HUES64 (cell line): ENCODE measurements around the gene NELFCD.

Experiments
- H3K27ac ChIP-seq: 2 replicates; pipeline ENCODE4 v1.7.0; 2013; ENCODE audit warnings: low read depth, low read length, inconsistent platforms
- H3K27me3 ChIP-seq: 2 replicates; pipeline ENCODE4 v1.6.1; 2013; ENCODE audit warnings: mild to moderate bottlenecking, low read length; ENCODE audit not compliant: insufficient read depth
- H3K36me3 ChIP-seq: 2 replicates; pipeline ENCODE4 v1.6.1; 2013; ENCODE audit warnings: mild to moderate bottlenecking, low read length; ENCODE audit not compliant: insufficient read depth
- H3K4me1 ChIP-seq: 2 replicates; pipeline ENCODE4 v1.6.1; 2013; ENCODE audit warnings: mild to moderate bottlenecking, low read length, moderate library complexity; ENCODE audit not compliant: insufficient read depth
- H3K4me3 ChIP-seq: 2 replicates; pipeline ENCODE4 v1.5.1; 2013; ENCODE audit warnings: mild to moderate bottlenecking, low read length, moderate library complexity
- H3K9ac ChIP-seq: 2 replicates; pipeline ENCODE4 v1.6.1; 2013; ENCODE audit warnings: mild to moderate bottlenecking, low read depth, low read length
- H3K9me3 ChIP-seq: 2 replicates; pipeline ENCODE4 v1.6.1; 2013; ENCODE audit warnings: low read depth, low read length; ENCODE audit not compliant: insufficient read depth
- WGBS: fragments of 150-250, 120-280 bp; methylation state at CpG from one replicate; pipeline ENCODE4 v1.1.7; 2013; ENCODE audit warnings: missing lambda C conversion rate; 5-methylcytosine and 5-hydroxymethylcytosine counted together

The NELFCD gene

GRCh38 chr20:59022754-59023153 is 41.7 kb downstream of the NELFCD start:
- H3K9ac ChIP-seq = no peak overlapping the region
- H3K4me3 ChIP-seq = no peak overlapping the region
- H3K36me3 ChIP-seq = peaks cover 51% of the 10 kb centered on the region
- no peaks in the 10 kb centered on the region for H3K9me3 ChIP-seq
- 96% methylated on average over 15 of the region's 15 CpGs for WGBS
- H3K27me3 ChIP-seq = peaks cover 23% of the 10 kb centered on the region
- H3K27ac ChIP-seq = no peak overlapping the region
- peaks cover 12% of the 10 kb centered on the region; the same call in 1 of the 2 replicates for H3K4me1 ChIP-seq

- peaks cover 31% of the 10 kb centered on the region for H3K27me3 ChIP-seq
- WGBS = 94% methylated on average over 13 of the region's 13 CpGs
- no peaks in the 10 kb centered on the region for H3K9me3 ChIP-seq
- no peak overlapping the region for H3K9ac ChIP-seq
- H3K27ac ChIP-seq = no peak overlapping the region
- no peak overlapping the region for H3K4me3 ChIP-seq
- H3K4me1 ChIP-seq = peaks cover 12% of the 10 kb centered on the region; the same call in 1 of the 2 replicates
- peaks cover 60% of the 10 kb centered on the region for H3K36me3 ChIP-seq
Observed at GRCh38 chr20:59023616-59024015, 42.6 kb downstream of the NELFCD start.

GRCh38 chr20:59024111-59024530 is 43.1 kb downstream of the NELFCD start:
- WGBS = 97% methylated on average over 24 of the region's 24 CpGs
- H3K9me3 ChIP-seq = no peaks in the 10 kb centered on the region

GRCh38 chr20:59025086-59025485 is 44.0 kb downstream of the NELFCD start:
- Histone ChIP-seq H3K36me3 (peaks cover 74% of the 10 kb centered on the region), H3K9ac (no peak overlapping the region), H3K27me3 (peaks cover 46% of the 10 kb centered on the region), H3K4me1 (peaks cover 21% of the 10 kb centered on the region), H3K9me3 (no peaks in the 10 kb centered on the region), H3K4me3 (no peak overlapping the region), H3K27ac (no peak overlapping the region)
- WGBS = 89% methylated on average over 2 of the region's 2 CpGs

More at GRCh38 chr20:59024111-59024530, 43.1 kb downstream of the NELFCD start:
- H3K4me1 ChIP-seq = peaks cover 17% of the 10 kb centered on the region
- no peak overlapping the region for H3K4me3 ChIP-seq
- peaks cover 36% of the 10 kb centered on the region for H3K27me3 ChIP-seq
- no peak overlapping the region for H3K27ac ChIP-seq
- peaks cover 65% of the 10 kb centered on the region for H3K36me3 ChIP-seq
- H3K9ac ChIP-seq = no peak overlapping the region

- Histone ChIP-seq H3K4me1 (peaks cover 21% of the 10 kb centered on the region), H3K36me3 (peaks cover 79% of the 10 kb centered on the region), H3K27me3 (peaks cover 50% of the 10 kb centered on the region), H3K4me3 (no peak overlapping the region), H3K27ac (no peak overlapping the region), H3K9ac (no peak overlapping the region), H3K9me3 (no peaks in the 10 kb centered on the region)
- 64% methylated on average over 4 of the region's 4 CpGs for WGBS
Observed at GRCh38 chr20:59025511-59025910, 44.5 kb downstream of the NELFCD start.

- WGBS = 77% methylated on average over 5 of the region's 5 CpGs
- Histone ChIP-seq H3K27me3 (peaks cover 64% of the 10 kb centered on the region), H3K27ac (no peak overlapping the region)
Observed at GRCh38 chr20:59026904-59027740, 46.1 kb downstream of the NELFCD start.

GRCh38 chr20:59027741-59028320 is 46.8 kb downstream of the NELFCD start:
- Histone ChIP-seq H3K36me3 (peaks cover 78% of the 10 kb centered on the region), H3K4me3 (no peak overlapping the region), H3K9me3 (no peaks in the 10 kb centered on the region), H3K27ac (no peak overlapping the region), H3K9ac (no peak overlapping the region), H3K4me1 (peaks cover 23% of the 10 kb centered on the region), H3K27me3 (peaks cover 64% of the 10 kb centered on the region)
- 82% methylated on average over 8 of the region's 8 CpGs for WGBS

More at GRCh38 chr20:59026904-59027740, 46.1 kb downstream of the NELFCD start:
- H3K4me1 ChIP-seq = peaks cover 23% of the 10 kb centered on the region
- H3K9me3 ChIP-seq = no peaks in the 10 kb centered on the region
- no peak overlapping the region for H3K9ac ChIP-seq
- no peak overlapping the region for H3K4me3 ChIP-seq
- peaks cover 85% of the 10 kb centered on the region for H3K36me3 ChIP-seq

- H3K27ac ChIP-seq = no peak overlapping the region
- H3K4me3 ChIP-seq = no peak overlapping the region
- no peak overlapping the region for H3K9ac ChIP-seq
- H3K27me3 ChIP-seq = peaks cover 64% of the 10 kb centered on the region
- H3K9me3 ChIP-seq = no peaks in the 10 kb centered on the region
- H3K4me1 ChIP-seq = peaks cover 23% of the 10 kb centered on the region
- 34% methylated on average over 2 of the region's 2 CpGs for WGBS
- H3K36me3 ChIP-seq = peaks cover 72% of the 10 kb centered on the region
Observed at GRCh38 chr20:59028812-59029211, 47.8 kb downstream of the NELFCD start.

GRCh38 chr20:59030911-59031563 is 50.0 kb downstream of the NELFCD start:
- 77% methylated on average over 6 of the region's 7 CpGs for WGBS
- Histone ChIP-seq H3K4me1 (peaks cover 18% of the 10 kb centered on the region), H3K27me3 (peaks cover 59% of the 10 kb centered on the region), H3K36me3 (peaks cover 73% of the 10 kb centered on the region), H3K27ac (no peak overlapping the region), H3K9ac (peak overlapping the region; percentile 95; the same call in 1 of the 2 replicates), H3K4me3 (peak overlapping the region; percentile 96), H3K9me3 (no peaks in the 10 kb centered on the region)

- Histone ChIP-seq H3K9ac (peak overlapping the region; percentile 95), H3K9me3 (no peaks in the 10 kb centered on the region), H3K27ac (peak overlapping the region; percentile 68; the same call in 1 of the 2 replicates), H3K27me3 (peaks cover 54% of the 10 kb centered on the region), H3K4me1 (peaks cover 17% of the 10 kb centered on the region), H3K4me3 (peak overlapping the region; percentile 96), H3K36me3 (peaks cover 73% of the 10 kb centered on the region)
- WGBS = 28% methylated on average over 13 of the region's 13 CpGs
Observed at GRCh38 chr20:59031564-59032022, 50.5 kb downstream of the NELFCD start.
